ENCODE measurements around the gene TCHH.

Gene TCHH

GRCh38 chr1:152107031-152107983 is 7.9 kb downstream of the TCHH start (continued):
- TF ChIP-seq, protein P1, sequence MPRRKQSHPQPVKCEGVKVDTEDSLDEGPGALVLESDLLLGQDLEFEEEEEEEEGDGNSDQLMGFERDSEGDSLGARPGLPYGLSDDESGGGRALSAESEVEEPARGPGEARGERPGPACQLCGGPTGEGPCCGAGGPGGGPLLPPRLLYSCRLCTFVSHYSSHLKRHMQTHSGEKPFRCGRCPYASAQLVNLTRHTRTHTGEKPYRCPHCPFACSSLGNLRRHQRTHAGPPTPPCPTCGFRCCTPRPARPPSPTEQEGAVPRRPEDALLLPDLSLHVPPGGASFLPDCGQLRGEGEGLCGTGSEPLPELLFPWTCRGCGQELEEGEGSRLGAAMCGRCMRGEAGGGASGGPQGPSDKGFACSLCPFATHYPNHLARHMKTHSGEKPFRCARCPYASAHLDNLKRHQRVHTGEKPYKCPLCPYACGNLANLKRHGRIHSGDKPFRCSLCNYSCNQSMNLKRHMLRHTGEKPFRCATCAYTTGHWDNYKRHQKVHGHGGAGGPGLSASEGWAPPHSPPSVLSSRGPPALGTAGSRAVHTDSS (tag by site-specific recombination; IDR thresholded peaks at IDR 0.05), result no peak
- TF ChIP-seq GLIS1 (tag by site-specific recombination; IDR thresholded peaks at IDR 0.05), result peak; percentile 47; the same call in 1 of the 2 replicates
- peak; percentile 98; the same call in 1 of the 2 replicates for TF ChIP-seq TRIM28 (IDR thresholded peaks at IDR 0.05; ENCODE audit: borderline replicate concordance, low read length)
- TF ChIP-seq ZNF654 (tag by site-specific recombination; IDR thresholded peaks at IDR 0.05; ENCODE audit: low read depth), result no peak
- TF ChIP-seq SP7 (tag by site-specific recombination; IDR thresholded peaks at IDR 0.05), result peak; percentile 26; the same call in 1 of the 2 replicates
- TF ChIP-seq ZNF37A (tag by site-specific recombination; IDR thresholded peaks at IDR 0.05), result no peak
- TF ChIP-seq ZBTB48 (tag by site-specific recombination; IDR thresholded peaks at IDR 0.05), result peak; percentile 29; the same call in 1 of the 2 replicates
- peak; percentile 45; the same call in 1 of the 2 replicates for TF ChIP-seq ZNF501 (tag by site-specific recombination; IDR thresholded peaks at IDR 0.05)
- 0 out of 2 replicates have a peak, but pooled peaks have one; percentile 3 for TF ChIP-seq ZNF335 (tag by site-specific recombination; conservative IDR thresholded peaks at IDR 0.05)
- TF ChIP-seq ZNF16 (tag by site-specific recombination; IDR thresholded peaks at IDR 0.05; ENCODE audit: low read depth), result peak; percentile 35; the same call in 1 of the 2 replicates

- CTCF ChIA-PET, result interaction anchor here (0.6 to 2.6 kb wide), 7 partner anchors 45 to 354 kb away, joined by 3 to 12 read pairs (median 3); no protein-coding TSS in a partner anchor
- Histone ChIP-seq H3K9me3 (ENCODE audit: control insufficient read depth, insufficient read depth, low read depth, low read length) (no peaks in the 10 kb centered on the region), H3K4me3 (ENCODE audit: low read depth, low read length) (no peak overlapping the region), H3K4me1 (ENCODE audit: control insufficient read depth, insufficient read depth, low read length) (peaks cover 4% of the 10 kb centered on the region; the same call in 1 of the 2 replicates), H3K36me3 (ENCODE audit: control insufficient read depth in 2 of 2, insufficient read depth in 1 of 2, low read length in 2 of 2) (no peaks in the 10 kb centered on the region), H3K27ac (ENCODE audit: extremely low read depth, low read depth, low read length) (no peak overlapping the region)
- POLR2A ChIA-PET, result interaction anchor here (0.8 kb wide), 1 partner anchor 68 kb away, joined by 3 read pairs; the partner anchor contains the start of gene S100A11
- no peak for TF ChIP-seq MEIS1 (CRISPR knock-in tag; IDR thresholded peaks at IDR 0.05; ENCODE audit: borderline replicate concordance)
- TF ChIP-seq, protein P2, sequence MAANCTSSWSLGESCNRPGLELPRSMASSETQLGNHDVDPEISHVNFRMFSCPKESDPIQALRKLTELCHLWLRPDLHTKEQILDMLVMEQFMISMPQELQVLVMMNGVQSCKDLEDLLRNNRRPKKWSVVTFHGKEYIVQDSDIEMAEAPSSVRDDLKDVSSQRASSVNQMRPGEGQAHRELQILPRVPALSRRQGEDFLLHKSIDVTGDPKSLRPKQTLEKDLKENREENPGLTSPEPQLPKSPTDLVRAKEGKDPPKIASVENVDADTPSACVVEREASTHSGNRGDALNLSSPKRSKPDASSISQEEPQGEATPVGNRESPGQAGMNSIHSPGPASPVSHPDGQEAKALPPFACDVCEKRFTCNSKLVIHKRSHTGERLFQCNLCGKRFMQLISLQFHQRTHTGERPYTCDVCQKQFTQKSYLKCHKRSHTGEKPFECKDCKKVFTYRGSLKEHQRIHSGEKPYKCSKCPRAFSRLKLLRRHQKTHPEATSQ (tag by site-specific recombination; IDR thresholded peaks at IDR 0.05), result no peak
- TF ChIP-seq ZNF366 (tag by site-specific recombination; conservative IDR thresholded peaks at IDR 0.05), result no peak
- TF ChIP-seq ZNF140 (tag by site-specific recombination; IDR thresholded peaks at IDR 0.05), result no peak
- no peak for TF ChIP-seq ZNF791 (tag by site-specific recombination; IDR thresholded peaks at IDR 0.05)
- no peak for TF ChIP-seq ZNF623 (tag by site-specific recombination; IDR thresholded peaks at IDR 0.05)
- no peak for TF ChIP-seq ZIC2 (tag by site-specific recombination; IDR thresholded peaks at IDR 0.05)
- no peak for TF ChIP-seq ZNF571 (tag by site-specific recombination; IDR thresholded peaks at IDR 0.05)
- no peak for TF ChIP-seq ZNF555 (tag by site-specific recombination; conservative IDR thresholded peaks at IDR 0.05)
- no peak for TF ChIP-seq ZNF324 (tag by site-specific recombination; IDR thresholded peaks at IDR 0.05)
Measured at GRCh38 chr1:152104854-152105253, 10.4 kb downstream of the TCHH start.

GRCh38 chr1:152096931-152097330 is 18.3 kb downstream of the TCHH start:
- POLR2A ChIA-PET, result no interaction called here
- H3K9me3 ChIP-seq (ENCODE audit: control insufficient read depth, insufficient read depth, low read depth, low read length), result no peaks in the 10 kb centered on the region
- H3K36me3 ChIP-seq (ENCODE audit: control insufficient read depth in 2 of 2, insufficient read depth in 1 of 2, low read length in 2 of 2), result no peaks in the 10 kb centered on the region
- H3K27ac ChIP-seq (ENCODE audit: extremely low read depth, low read depth, low read length), result no peak overlapping the region
- CTCF ChIA-PET, result interaction anchor here (1.3 kb wide), 1 partner anchor 362 kb away, joined by 6 read pairs; no protein-coding TSS in a partner anchor
- no peak overlapping the region for H3K4me3 ChIP-seq (ENCODE audit: low read depth, low read length)
- H3K4me1 ChIP-seq (ENCODE audit: control insufficient read depth, insufficient read depth, low read length), result no peaks in the 10 kb centered on the region
- no peak for TF ChIP-seq ZNF23 (tag by site-specific recombination; IDR thresholded peaks at IDR 0.05; ENCODE audit: borderline replicate concordance)
- TF ChIP-seq ZNF785 (tag by site-specific recombination; IDR thresholded peaks at IDR 0.05), result no peak
- no peak for TF ChIP-seq ZFP37 (tag by site-specific recombination; IDR thresholded peaks at IDR 0.05)
- TF ChIP-seq, protein P3, sequence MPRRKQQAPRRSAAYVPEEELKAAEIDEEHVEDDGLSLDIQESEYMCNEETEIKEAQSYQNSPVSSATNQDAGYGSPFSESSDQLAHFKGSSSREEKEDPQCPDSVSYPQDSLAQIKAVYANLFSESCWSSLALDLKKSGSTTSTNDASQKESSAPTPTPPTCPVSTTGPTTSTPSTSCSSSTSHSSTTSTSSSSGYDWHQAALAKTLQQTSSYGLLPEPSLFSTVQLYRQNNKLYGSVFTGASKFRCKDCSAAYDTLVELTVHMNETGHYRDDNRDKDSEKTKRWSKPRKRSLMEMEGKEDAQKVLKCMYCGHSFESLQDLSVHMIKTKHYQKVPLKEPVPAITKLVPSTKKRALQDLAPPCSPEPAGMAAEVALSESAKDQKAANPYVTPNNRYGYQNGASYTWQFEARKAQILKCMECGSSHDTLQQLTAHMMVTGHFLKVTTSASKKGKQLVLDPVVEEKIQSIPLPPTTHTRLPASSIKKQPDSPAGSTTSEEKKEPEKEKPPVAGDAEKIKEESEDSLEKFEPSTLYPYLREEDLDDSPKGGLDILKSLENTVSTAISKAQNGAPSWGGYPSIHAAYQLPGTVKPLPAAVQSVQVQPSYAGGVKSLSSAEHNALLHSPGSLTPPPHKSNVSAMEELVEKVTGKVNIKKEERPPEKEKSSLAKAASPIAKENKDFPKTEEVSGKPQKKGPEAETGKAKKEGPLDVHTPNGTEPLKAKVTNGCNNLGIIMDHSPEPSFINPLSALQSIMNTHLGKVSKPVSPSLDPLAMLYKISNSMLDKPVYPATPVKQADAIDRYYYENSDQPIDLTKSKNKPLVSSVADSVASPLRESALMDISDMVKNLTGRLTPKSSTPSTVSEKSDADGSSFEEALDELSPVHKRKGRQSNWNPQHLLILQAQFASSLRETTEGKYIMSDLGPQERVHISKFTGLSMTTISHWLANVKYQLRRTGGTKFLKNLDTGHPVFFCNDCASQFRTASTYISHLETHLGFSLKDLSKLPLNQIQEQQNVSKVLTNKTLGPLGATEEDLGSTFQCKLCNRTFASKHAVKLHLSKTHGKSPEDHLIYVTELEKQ (tag by site-specific recombination; IDR thresholded peaks at IDR 0.05; ENCODE audit: borderline replicate concordance), result no peak
